Suprapubic skin (tissue), 4 donors: ENCODE results near the gene TMEM106C. TPM values are rescaled to one million over a fixed set of nuclear protein-coding genes. Genes with fewer than 3 reads are reported as not detected.

Experiments
- DNase-seq, 2 donors: peaks; one replicate each; pipeline ENCODE4 v3.0.0-alpha.2; 2019; ENCODE audit warnings: low spot score in 2 of 2
- H3K27ac ChIP-seq: fragments of 200-600 bp; sonication (generic); one replicate; pipeline ENCODE4 v1.5.1; 2019
- H3K27me3 ChIP-seq: fragments of 200-600 bp; sonication (generic); one replicate; pipeline ENCODE4 v1.5.1; 2019
- H3K36me3 ChIP-seq: fragments of 200-600 bp; sonication (generic); one replicate; pipeline ENCODE4 v1.5.1; 2019
- H3K4me1 ChIP-seq: fragments of 200-600 bp; sonication (generic); one replicate; pipeline ENCODE4 v1.5.1; 2019
- H3K4me3 ChIP-seq: fragments of 200-600 bp; sonication (generic); one replicate; pipeline ENCODE4 v1.5.1; 2019; ENCODE audit warnings: mild to moderate bottlenecking
- H3K9me3 ChIP-seq: fragments of 200-600 bp; sonication (generic); one replicate; pipeline ENCODE4 v1.5.1; 2019
- EP300 ChIP-seq: sonication (generic); formaldehyde crosslinking; IDR thresholded peaks from one replicate; pipeline ENCODE4 v1.6.1; 2017; ENCODE audit warnings: antibody characterized with exemption
- POLR2A ChIP-seq, 2 donors: fragments of 450-650 bp; IDR thresholded peaks; one replicate each; pipeline ENCODE4 v1.6.1; 2017; ENCODE audit warnings: antibody characterized with exemption in 2 of 2, mild to moderate bottlenecking in 2 of 2, moderate library complexity in 2 of 2
- POLR2AphosphoS5 ChIP-seq, 3 donors: sonication (generic); formaldehyde crosslinking; IDR thresholded peaks; one replicate each; pipeline ENCODE4 v1.6.1; 2017; ENCODE audit warnings: antibody characterized with exemption in 3 of 3
- WGBS: methylation state at CpG from one replicate; pipeline ENCODE4 v1.1.5; 2018; 5-methylcytosine and 5-hydroxymethylcytosine counted together
- total RNA-seq, 4 donors: library from RNA; depleted of rRNA; stranded (reverse); fragments of >200 nt; gene quantifications; one replicate each; pipeline ENCODE4 v1.1.0, GENCODE V29; 2016
- TF ChIP-seq, protein P1 (sequence below), 2 donors: fragments of 200-600 bp in 1 of 2; fragments of 450-650 bp in 1 of 2; sonication (generic) in 1 of 2; IDR thresholded peaks; one replicate each; pipeline ENCODE4 v1.5.1; 2016 to 2019; ENCODE audit warnings: antibody characterized with exemption in 2 of 2, mild to moderate bottlenecking in 1 of 2, moderate library complexity in 1 of 2

The TMEM106C gene
- total RNA-seq, 4 donors from 2014 or later: 36.8 to 52.9 (median 46.5) TPM

- WGBS: 77% methylated on average over 12 of the region's 12 CpGs
- Histone ChIP-seq H3K27me3 (peaks cover 5% of the 10 kb centered on the region), H3K4me1 (peaks cover 52% of the 10 kb centered on the region), H3K27ac (no peak overlapping the region), H3K9me3 (no peaks in the 10 kb centered on the region), H3K36me3 (no peaks in the 10 kb centered on the region), H3K4me3 (no peak overlapping the region)
- DNase-seq: no peak
- TF ChIP-seq, protein P1, sequence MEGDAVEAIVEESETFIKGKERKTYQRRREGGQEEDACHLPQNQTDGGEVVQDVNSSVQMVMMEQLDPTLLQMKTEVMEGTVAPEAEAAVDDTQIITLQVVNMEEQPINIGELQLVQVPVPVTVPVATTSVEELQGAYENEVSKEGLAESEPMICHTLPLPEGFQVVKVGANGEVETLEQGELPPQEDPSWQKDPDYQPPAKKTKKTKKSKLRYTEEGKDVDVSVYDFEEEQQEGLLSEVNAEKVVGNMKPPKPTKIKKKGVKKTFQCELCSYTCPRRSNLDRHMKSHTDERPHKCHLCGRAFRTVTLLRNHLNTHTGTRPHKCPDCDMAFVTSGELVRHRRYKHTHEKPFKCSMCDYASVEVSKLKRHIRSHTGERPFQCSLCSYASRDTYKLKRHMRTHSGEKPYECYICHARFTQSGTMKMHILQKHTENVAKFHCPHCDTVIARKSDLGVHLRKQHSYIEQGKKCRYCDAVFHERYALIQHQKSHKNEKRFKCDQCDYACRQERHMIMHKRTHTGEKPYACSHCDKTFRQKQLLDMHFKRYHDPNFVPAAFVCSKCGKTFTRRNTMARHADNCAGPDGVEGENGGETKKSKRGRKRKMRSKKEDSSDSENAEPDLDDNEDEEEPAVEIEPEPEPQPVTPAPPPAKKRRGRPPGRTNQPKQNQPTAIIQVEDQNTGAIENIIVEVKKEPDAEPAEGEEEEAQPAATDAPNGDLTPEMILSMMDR (IDR thresholded peaks at IDR 0.05): no peak
- TF ChIP-seq POLR2AphosphoS5 (IDR thresholded peaks at IDR 0.05): no peak
- no peak for TF ChIP-seq EP300
- no peak for TF ChIP-seq POLR2A (IDR thresholded peaks at IDR 0.05)
These were observed 16.1 kb upstream of the TMEM106C start for GRCh38 chr12:47947341-47947740.

DNA sequence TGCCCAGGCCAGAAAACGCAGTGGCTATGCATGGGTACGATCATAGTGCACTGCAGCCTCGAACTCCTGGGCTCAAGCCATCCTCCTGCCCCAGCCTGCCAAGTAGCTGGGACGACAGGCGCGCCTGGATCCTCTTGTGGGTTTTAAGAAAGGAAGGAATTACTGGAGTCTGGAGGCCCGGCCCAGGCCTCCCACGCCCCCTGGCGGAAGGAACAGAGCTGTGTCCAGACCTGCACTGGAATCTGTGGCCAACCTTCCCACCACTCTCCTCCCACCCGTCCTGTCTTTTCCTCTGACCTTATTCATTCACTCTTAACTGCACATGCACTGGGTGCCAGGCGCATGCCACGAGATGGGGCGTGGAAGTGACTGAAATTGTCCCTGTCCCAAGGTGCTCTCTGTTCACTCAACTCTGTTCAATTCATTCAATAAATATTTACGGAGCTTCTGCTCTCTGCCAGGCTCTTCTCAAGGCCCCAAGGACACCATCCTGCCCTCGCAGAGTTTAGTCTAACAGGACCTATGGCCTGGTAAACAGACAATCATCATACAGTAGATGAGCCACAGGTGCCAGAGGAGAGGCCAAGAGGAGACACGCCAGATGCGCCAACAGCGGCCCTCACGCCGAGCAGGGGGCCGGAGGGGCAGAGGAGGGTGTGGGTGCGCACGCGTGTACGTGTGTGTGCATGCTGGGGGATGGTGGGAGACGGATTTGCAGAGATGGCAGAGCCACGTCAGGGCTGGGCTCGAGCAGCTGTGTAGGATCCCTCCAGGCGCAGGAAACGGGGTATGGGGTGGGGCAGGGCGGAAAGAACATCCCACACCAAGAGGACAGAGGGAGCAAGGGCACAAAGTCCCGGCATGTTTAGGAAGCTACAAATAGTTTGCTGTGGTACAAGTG is 13.7 kb upstream of the TMEM106C start:
- H3K4me1 ChIP-seq: peaks cover 43% of the 10 kb centered on the region
- TF ChIP-seq POLR2A (IDR thresholded peaks at IDR 0.05): no peak
- no peak for TF ChIP-seq EP300
- no peak for TF ChIP-seq POLR2AphosphoS5 (IDR thresholded peaks at IDR 0.05)
- TF ChIP-seq, protein P1 (IDR thresholded peaks at IDR 0.05): peak; percentile 40 to 85
- DNase-seq: peak; percentile 85 to 92
- no peak overlapping the region for H3K4me3 ChIP-seq
- H3K27me3 ChIP-seq: no peaks in the 10 kb centered on the region
- 33% methylated on average over 32 of the region's 32 CpGs for WGBS
- H3K36me3 ChIP-seq: no peaks in the 10 kb centered on the region
- peak overlapping the region; percentile 28 for H3K27ac ChIP-seq
- H3K9me3 ChIP-seq: no peaks in the 10 kb centered on the region

DNA sequence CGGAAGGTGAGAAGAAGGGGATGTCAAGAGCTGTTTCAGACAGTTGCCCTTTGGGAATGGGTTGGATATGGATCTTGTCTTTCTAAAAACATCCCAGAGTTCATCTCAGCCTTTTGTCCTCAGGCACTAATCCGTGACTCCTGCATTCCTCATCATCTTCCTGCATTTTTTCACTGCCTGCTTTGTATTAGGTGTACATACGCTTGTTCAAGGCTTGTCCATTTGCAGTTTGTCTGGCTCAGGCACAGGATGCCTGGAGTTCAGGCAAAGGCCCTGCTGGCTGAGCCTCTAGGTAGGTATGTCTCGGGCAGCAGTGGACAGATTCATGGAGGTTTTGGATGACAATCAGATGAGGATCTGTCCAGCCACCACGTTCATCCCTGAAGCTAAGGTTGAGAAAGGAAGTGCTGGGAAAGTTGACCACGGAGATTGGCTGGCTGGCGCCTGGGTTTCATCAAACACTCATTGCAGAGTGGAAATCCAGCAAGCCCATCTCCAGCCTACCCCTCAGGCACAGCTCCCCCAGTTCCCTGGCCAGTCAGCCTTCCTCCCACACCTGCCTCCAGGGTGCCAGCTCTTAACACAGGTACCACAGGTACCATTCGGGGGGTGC is 12.4 kb upstream of the TMEM106C start:
- Histone ChIP-seq H3K9me3 (no peaks in the 10 kb centered on the region), H3K4me1 (peaks cover 37% of the 10 kb centered on the region), H3K27ac (no peak overlapping the region), H3K4me3 (no peak overlapping the region), H3K36me3 (no peaks in the 10 kb centered on the region), H3K27me3 (no peaks in the 10 kb centered on the region)
- TF ChIP-seq POLR2A (IDR thresholded peaks at IDR 0.05) (no peak), EP300 (no peak), POLR2AphosphoS5 (IDR thresholded peaks at IDR 0.05) (no peak)
- TF ChIP-seq, protein P1 (IDR thresholded peaks at IDR 0.05): no peak
- WGBS: 63% methylated on average over 7 of the region's 8 CpGs
- no peak for DNase-seq

DNA sequence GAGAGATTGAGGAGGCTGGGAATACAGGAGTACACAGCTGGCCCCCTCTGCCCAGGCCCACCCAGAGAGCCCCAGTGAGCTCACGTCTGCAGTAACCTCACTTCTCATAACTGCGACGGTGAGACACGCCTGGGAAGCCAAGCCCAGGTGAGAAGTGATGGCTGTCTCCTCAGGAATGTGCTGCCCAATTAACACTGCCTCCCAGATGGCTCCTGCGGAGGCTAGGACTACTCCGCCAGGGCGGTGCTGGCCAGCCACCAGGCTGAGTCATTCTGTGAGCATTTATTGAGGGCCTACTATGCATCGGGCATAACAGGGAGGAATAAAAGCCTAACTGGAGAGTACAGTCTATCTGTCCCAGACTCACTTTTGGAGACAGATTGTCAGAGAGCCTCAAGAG is 9.3 kb upstream of the TMEM106C start:
- Histone ChIP-seq H3K4me1 (peaks cover 13% of the 10 kb centered on the region), H3K4me3 (no peak overlapping the region), H3K27me3 (no peaks in the 10 kb centered on the region), H3K9me3 (no peaks in the 10 kb centered on the region), H3K36me3 (no peaks in the 10 kb centered on the region), H3K27ac (no peak overlapping the region)
- TF ChIP-seq, protein P1 (IDR thresholded peaks at IDR 0.05): no peak
- no peak for TF ChIP-seq POLR2A (IDR thresholded peaks at IDR 0.05)
- TF ChIP-seq POLR2AphosphoS5 (IDR thresholded peaks at IDR 0.05): no peak
- no peak for TF ChIP-seq EP300
- DNase-seq: no peak
- 57% methylated on average over 5 of the region's 8 CpGs for WGBS

DNA sequence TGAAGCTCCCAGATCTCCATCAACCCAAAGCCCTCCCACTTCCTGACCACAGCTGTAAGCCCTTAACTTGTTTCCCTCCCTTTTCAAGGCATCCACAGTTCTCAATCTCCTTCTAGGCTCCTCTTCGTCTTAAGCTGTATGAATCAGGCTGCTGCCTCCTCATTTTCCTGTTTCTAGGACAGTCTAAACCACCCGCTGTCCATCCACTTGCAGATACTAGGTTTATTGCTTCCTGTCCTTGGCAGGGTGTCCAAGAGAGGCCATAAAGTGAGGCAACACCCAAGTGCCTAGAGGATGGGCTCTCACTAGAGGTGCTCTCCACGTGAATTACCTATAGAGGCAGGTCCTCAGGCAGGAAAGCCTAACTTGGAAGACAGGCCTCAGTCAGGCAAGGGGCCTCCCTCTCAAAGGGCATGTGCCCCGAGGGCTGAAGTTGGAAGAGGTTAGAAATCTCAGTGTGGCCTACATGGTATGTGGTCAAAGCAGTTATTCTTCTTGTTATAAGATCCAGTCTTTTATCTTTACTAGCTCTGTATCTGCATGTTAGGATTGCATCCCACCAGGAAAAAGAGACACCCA is 8.8 kb upstream of the TMEM106C start:
- TF ChIP-seq POLR2A (IDR thresholded peaks at IDR 0.05): no peak
- Histone ChIP-seq H3K27ac (no peak overlapping the region), H3K4me1 (peaks cover 8% of the 10 kb centered on the region), H3K9me3 (no peaks in the 10 kb centered on the region), H3K27me3 (no peaks in the 10 kb centered on the region), H3K36me3 (no peaks in the 10 kb centered on the region), H3K4me3 (no peak overlapping the region)
- WGBS: 81% methylated on average over 4 of the region's 4 CpGs
- DNase-seq: no peak
